G401 (cell line): ENCODE measurements around the gene GPC3. TPM values are rescaled to one million over a fixed set of nuclear protein-coding genes. Genes with fewer than 3 reads are reported as not detected.
"Not testable (repeated sequence)": the region's sequence is repeated elsewhere in the genome, so short reads cannot be mapped to it uniquely, and the experiment has no call there.

ENCODE experiments used
- DNase-seq: peaks from one replicate; pipeline ENCODE4 v3.0.0-alpha.2; 2015; ENCODE audit warnings: low spot score
- in situ Hi-C: cut with HindIII; loops from 2 replicates; pipeline ENCODE4 v1.10.0; 2016; ENCODE audit warnings: low sequenced_read_pairs, mixed read lengths
- total RNA-seq: library from RNA; depleted of rRNA; stranded (reverse); fragments of >200 nt; shearing (Covaris generic); gene quantifications from 2 replicates; pipeline ENCODE4 v1.2.3, GENCODE V29; 2014

Gene GPC3
- total RNA-seq, 1 experiment from 2014 or later, result 730 TPM

- in situ Hi-C loops, result no loop called here
- DNase-seq, result no peak
Measured at GRCh38 chrX:133534172-133534571, 451.2 kb downstream of the GPC3 start.

GRCh38 chrX:133533249-133533648, 452.1 kb downstream of the GPC3 start:
- in situ Hi-C loops, result no loop called here
- DNase-seq, result no peak

DNA sequence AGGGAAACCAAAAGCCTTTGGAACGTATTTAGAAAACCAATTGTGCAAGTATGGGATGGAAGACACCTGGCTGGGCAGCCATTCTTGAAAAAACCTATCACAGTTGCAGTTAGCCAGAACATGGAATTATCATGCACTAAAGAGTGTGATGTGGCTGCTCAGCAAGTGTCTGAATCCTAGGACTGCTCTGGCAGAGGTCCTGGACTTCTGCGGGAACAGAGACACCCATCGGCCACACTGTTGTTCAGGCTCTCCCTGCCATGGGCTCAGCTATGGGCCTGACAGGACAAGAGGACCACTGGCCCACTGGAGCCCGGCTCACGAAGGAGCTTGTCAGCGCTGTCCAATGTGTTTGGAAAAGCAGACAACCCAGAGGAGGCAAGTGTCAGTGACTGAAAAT, 454.4 kb downstream of the GPC3 start:
- DNase-seq, result no peak
- in situ Hi-C loops, result no loop called here

DNA sequence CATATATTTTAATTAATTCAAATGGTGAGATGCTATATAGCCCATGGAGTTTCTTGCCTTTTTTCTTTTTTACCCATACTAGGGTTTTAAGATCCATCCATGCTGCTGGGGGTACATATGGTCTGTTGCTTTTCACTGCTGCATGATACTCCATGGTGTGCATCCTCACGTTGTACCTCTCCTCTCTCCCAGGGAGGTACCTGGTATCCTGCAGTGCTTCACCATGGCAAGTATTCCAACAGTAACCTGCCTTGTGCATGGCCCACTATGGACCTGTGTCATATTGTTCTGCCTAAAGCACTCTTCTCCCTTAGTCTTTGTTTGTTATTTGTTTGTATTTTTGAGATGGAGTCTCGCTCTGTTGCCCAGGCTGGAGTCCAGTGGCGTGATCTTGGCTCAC, 455.8 kb downstream of the GPC3 start:
- no peak for DNase-seq
- in situ Hi-C loops, result no loop called here

- no peak for DNase-seq
- in situ Hi-C loops, result no loop called here
Measured at GRCh38 chrX:133527825-133528224, 457.6 kb downstream of the GPC3 start.

GRCh38 chrX:133527415-133527814, 458.0 kb downstream of the GPC3 start:
- in situ Hi-C loops, result no loop called here
- DNase-seq, result no peak

DNA sequence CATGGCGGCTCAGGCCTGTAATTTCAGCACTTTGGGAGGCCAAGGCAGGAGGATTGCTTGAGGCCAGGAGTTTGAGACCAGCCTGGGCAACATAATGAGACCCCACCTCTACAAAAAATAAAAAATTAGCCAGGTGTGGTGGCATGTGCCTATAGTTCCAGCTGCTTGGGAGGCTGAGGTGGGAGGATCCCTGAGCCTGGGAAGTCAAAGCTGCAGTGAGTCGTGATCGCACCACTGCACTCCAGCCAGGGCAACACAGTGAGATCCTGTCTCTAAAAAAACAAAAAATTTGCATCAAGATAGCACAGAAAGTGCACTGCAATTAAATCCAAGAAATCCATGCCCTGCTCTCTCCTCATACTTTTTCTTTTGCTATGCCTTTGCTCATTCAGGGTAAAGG, 458.6 kb downstream of the GPC3 start:
- in situ Hi-C loops, DNase-seq: not testable (repeated sequence)

- no peak for DNase-seq
- in situ Hi-C loops, result no loop called here
Measured at GRCh38 chrX:133523526-133523925, 461.9 kb downstream of the GPC3 start.

DNA sequence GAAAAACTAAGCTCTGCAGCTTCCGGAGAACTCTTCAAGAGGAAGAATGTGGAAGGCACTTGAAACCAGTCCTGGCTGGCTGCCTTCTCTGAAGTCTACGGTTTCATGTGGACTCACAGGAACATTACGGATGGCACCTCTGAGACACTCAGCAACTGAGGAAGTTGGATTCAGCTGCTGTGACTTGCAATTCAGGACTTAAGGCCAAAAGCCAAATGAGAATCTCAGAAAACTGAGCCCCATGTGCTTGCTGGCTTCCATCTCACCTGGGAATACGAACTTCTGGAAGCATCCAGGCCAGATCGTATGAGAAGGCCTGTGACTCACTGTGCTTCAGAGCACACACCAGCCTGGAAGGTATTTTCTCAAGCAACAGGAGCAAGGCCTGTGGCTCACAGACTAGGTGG, 462.3 kb downstream of the GPC3 start:
- no peak for DNase-seq
- in situ Hi-C loops, result no loop called here

DNA sequence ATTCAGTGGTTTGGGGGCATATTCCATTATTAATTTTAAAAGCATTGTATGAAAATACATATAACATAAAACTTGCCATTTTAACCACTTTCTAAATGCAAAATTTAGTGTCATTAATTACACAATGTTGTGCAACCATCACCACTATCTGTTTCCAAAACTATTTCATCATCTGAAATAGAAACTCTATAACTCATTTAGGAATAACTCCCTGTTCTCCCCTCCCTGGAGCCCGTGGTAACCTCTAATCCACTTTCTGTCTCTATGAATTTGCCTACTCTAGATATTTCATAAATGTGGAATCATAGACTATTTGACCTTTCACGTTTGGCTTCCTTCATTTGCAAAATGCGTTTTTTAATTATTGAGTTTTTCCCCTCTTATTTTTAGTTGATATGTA, 468.7 kb downstream of the GPC3 start:
- DNase-seq, result no peak
- in situ Hi-C loops, result no loop called here

- no peak for DNase-seq
- in situ Hi-C loops, result no loop called here
Measured at GRCh38 chrX:133514486-133514885, 470.9 kb downstream of the GPC3 start.

GRCh38 chrX:133513123-133513522, 472.3 kb downstream of the GPC3 start:
- in situ Hi-C loops, result no loop called here

GRCh38 chrX:133511041-133511440, 474.4 kb downstream of the GPC3 start:
- in situ Hi-C loops, result no loop called here
- DNase-seq, result no peak

More at GRCh38 chrX:133513123-133513522, 472.3 kb downstream of the GPC3 start:
- DNase-seq, result no peak

DNA sequence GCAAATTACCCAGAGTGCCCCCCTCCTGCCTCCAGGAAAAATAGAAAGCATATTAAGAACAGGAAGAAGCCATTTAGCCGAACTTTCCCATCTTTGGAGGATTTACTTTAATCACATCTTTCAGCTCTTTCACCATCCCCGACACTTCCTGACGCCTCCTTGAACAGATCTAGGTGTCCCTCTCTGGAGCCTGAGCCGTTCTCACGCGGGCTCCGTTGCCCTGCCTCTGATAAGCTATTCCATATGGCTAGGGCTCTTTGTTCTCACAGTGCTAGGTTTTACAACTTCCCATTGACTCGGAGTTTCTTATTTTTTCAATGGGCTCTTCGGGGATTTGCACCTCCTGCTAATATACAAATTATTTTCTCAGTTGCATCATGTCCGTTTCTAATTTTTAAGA, 488.0 kb downstream of the GPC3 start:
- in situ Hi-C loops, result no loop called here
- DNase-seq, result no peak

- no peak for DNase-seq
- in situ Hi-C loops, result no loop called here
Measured at GRCh38 chrX:133495464-133496391, 489.7 kb downstream of the GPC3 start.

GRCh38 chrX:133493366-133493765, 492.0 kb downstream of the GPC3 start:
- no peak for DNase-seq
- in situ Hi-C loops, result no loop called here

DNA sequence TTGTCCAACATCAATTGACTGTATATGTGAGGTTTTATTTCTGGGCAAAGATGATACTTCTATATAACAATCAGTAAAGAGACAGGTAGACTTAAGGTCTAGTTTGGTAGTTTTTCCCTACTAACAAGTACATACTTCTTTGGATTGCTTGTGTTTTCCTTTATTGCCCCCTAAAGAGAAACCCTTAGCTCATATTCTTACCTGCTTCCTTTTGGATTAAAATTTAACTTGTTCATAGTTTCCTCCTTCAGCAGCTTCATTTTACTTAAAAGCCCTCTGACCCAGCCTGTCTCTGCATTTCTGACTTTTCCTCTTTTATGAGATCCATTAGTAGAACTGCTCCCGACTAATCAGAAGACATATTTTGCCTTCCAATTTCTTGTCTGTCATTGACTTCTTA, 494.4 kb downstream of the GPC3 start:
- DNase-seq, result no peak

More for the DNA sequence above, 494.4 kb downstream of the GPC3 start:
- in situ Hi-C loops, result no loop called here
